ENCODE measurements around the gene ORM1. TPM values are rescaled to one million over a fixed set of nuclear protein-coding genes. Genes with fewer than 3 reads are reported as not detected.

ORM1 gene
- total RNA-seq, 1 experiment from 2014 or later = not detected

DNA sequence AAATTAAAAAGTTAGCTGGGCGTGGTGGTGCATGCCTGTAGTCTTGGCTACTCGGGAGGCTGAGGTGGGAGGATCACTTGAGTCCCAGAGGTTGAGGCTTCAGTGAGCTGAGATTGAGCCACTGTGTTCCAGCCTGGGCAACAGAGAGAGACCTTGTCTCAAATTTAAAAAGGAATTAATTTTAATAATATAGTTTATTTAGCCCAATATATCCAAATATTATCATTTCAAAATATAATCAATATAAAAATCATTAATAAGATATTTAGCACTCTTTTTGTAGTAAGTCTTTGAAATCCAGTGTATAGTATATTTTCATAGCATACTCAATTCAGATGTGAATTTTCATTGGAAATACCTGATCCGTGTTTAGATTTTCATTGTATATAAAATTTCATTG lies 43.2 kb upstream of the ORM1 start:
- Histone ChIP-seq H3K4me3 (ENCODE audit: low read length) (no peak overlapping the region), H2AFZ (ENCODE audit: low read length) (no peak overlapping the region), H3K9me2 (replicated peaks; ENCODE audit: insufficient read depth, low read length) (no peaks in the 10 kb centered on the region), H3K9ac (ENCODE audit: low read length) (no peak overlapping the region), H3K4me2 (ENCODE audit: low read depth, low read length, poor library complexity, severe bottlenecking) (no peak overlapping the region), H3K4me1 (ENCODE audit: low read length) (peaks cover 4% of the 10 kb centered on the region; the same call in 1 of the 2 replicates), H3K27ac (ENCODE audit: low read length) (no peak overlapping the region), H3K36me3 (ENCODE audit: insufficient read depth, low read length) (no peaks in the 10 kb centered on the region), H3K79me2 (ENCODE audit: low read length) (no peaks in the 10 kb centered on the region), H3K27me3 (ENCODE audit: low read length) (no peaks in the 10 kb centered on the region), H4K20me1 (ENCODE audit: insufficient read depth, low read depth, low read length) (no peaks in the 10 kb centered on the region), H3K9me3 (ENCODE audit: low read length) (no peaks in the 10 kb centered on the region)
- no peak for DNase-seq

DNA sequence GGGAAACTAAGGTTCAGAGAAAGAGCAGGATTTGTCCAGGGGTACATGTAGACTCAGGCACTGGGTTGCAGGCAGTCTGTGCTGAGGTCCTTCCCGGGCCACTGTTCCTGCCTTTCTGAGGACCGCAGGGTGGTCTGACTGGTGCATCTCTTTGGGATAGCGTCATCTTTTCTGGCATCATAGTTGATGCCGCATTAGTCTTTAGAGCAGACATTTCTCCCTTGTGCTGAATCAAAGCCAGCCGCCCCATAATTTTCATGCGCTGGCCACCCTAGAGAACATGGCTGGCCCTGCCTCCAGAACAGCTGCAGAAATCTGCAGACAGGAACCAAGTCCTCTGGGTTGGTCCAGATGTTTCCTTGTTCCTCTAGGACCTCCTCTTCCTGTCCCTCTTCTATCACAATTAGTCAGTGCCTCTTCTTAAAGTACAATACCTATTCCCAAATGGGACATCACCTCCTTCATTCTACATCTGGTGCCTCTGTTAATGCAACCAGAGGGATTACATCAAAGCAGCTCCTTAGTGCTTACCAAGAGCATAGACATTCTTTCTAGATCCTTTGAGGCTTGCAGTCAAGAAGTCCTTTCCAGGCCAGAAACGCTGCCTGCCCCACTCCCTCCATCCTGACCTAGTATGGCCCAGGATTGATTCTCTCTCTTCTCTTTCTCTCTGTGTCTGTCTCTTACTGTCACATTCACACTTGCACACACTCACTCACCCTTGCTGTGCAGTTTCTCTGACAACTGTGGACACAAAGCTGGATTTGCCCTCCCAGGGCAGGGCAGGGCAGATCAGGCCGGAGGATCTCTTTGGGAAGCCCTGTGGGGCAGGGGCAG lies 42.0 kb upstream of the ORM1 start:
- H3K4me1 ChIP-seq (ENCODE audit: low read length) = peaks cover 4% of the 10 kb centered on the region; the same call in 1 of the 2 replicates
- no peak for DNase-seq
- H3K9ac ChIP-seq (ENCODE audit: low read length) = no peak overlapping the region
- H3K4me2 ChIP-seq (ENCODE audit: low read depth, low read length, poor library complexity, severe bottlenecking) = no peak overlapping the region
- no peaks in the 10 kb centered on the region for H4K20me1 ChIP-seq (ENCODE audit: insufficient read depth, low read depth, low read length)
- no peaks in the 10 kb centered on the region for H3K9me3 ChIP-seq (ENCODE audit: low read length)
- no peak overlapping the region for H3K27ac ChIP-seq (ENCODE audit: low read length)
- H3K9me2 ChIP-seq (replicated peaks; ENCODE audit: insufficient read depth, low read length) = no peaks in the 10 kb centered on the region
- no peaks in the 10 kb centered on the region for H3K27me3 ChIP-seq (ENCODE audit: low read length)
- H3K36me3 ChIP-seq (ENCODE audit: insufficient read depth, low read length) = no peaks in the 10 kb centered on the region
- H3K79me2 ChIP-seq (ENCODE audit: low read length) = no peaks in the 10 kb centered on the region
- no peak overlapping the region for H3K4me3 ChIP-seq (ENCODE audit: low read length)
- H2AFZ ChIP-seq (ENCODE audit: low read length) = no peak overlapping the region

GRCh38 chr9:114281473-114282103 lies 41.3 kb upstream of the ORM1 start:
- Histone ChIP-seq H3K4me2 (ENCODE audit: low read depth, low read length, poor library complexity, severe bottlenecking) (no peak overlapping the region), H2AFZ (ENCODE audit: low read length) (no peak overlapping the region), H3K79me2 (ENCODE audit: low read length) (no peaks in the 10 kb centered on the region), H4K20me1 (ENCODE audit: insufficient read depth, low read depth, low read length) (no peaks in the 10 kb centered on the region), H3K9ac (ENCODE audit: low read length) (no peak overlapping the region), H3K9me2 (replicated peaks; ENCODE audit: insufficient read depth, low read length) (no peaks in the 10 kb centered on the region), H3K27ac (ENCODE audit: low read length) (no peak overlapping the region), H3K4me1 (ENCODE audit: low read length) (peaks cover 4% of the 10 kb centered on the region; the same call in 1 of the 2 replicates), H3K36me3 (ENCODE audit: insufficient read depth, low read length) (no peaks in the 10 kb centered on the region), H3K9me3 (ENCODE audit: low read length) (no peaks in the 10 kb centered on the region), H3K27me3 (ENCODE audit: low read length) (no peaks in the 10 kb centered on the region), H3K4me3 (ENCODE audit: low read length) (no peak overlapping the region)
- no peak for DNase-seq

DNA sequence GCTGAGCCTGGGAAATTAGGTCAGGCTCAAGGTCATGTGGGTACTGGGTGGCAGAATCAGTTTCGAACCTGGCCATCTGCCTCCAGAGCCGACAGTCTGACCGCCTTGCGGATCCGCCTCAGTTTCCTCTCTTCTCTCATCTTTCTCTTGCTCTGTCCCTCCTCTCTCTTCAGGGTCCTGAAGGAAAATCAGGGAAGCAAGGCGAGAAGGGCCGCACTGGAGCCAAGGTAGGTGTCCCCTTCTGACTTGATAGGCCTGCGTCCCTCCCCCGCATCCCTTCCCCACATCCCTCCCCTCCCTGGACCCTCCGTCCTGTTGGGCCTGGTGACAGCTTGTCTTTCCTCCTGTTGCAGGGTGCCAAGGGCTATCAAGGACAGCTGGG lies 40.8 kb upstream of the ORM1 start:
- Histone ChIP-seq H3K4me1 (ENCODE audit: low read length) (peaks cover 4% of the 10 kb centered on the region; the same call in 1 of the 2 replicates), H4K20me1 (ENCODE audit: insufficient read depth, low read depth, low read length) (no peaks in the 10 kb centered on the region), H3K36me3 (ENCODE audit: insufficient read depth, low read length) (no peaks in the 10 kb centered on the region), H3K9ac (ENCODE audit: low read length) (no peak overlapping the region), H3K27me3 (ENCODE audit: low read length) (no peaks in the 10 kb centered on the region), H3K9me3 (ENCODE audit: low read length) (no peaks in the 10 kb centered on the region), H3K27ac (ENCODE audit: low read length) (no peak overlapping the region), H2AFZ (ENCODE audit: low read length) (no peak overlapping the region), H3K9me2 (replicated peaks; ENCODE audit: insufficient read depth, low read length) (no peaks in the 10 kb centered on the region), H3K4me3 (ENCODE audit: low read length) (no peak overlapping the region), H3K79me2 (ENCODE audit: low read length) (no peaks in the 10 kb centered on the region), H3K4me2 (ENCODE audit: low read depth, low read length, poor library complexity, severe bottlenecking) (no peak overlapping the region)
- DNase-seq = no peak

DNA sequence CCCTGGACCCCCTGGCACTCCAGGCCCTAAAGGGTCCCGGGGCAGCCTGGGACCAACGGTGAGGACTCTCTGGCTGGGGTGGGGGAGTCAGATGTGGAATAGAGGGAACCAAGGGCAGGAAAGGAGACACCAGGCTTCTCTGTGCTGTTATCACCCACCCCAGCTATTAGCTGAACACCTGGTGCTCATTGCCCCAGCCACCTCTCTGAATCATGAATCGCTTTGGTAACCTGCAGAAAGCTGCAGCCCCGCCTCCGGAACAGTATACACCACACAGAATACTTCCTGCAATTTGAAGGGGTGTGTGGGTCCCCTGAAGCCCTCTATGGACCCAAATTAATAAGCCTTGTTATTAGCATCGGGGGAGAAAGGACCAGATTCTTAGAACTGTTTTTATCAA lies 40.4 kb upstream of the ORM1 start:
- Histone ChIP-seq H2AFZ (ENCODE audit: low read length) (no peak overlapping the region), H4K20me1 (ENCODE audit: insufficient read depth, low read depth, low read length) (no peaks in the 10 kb centered on the region), H3K27me3 (ENCODE audit: low read length) (no peaks in the 10 kb centered on the region), H3K9me3 (ENCODE audit: low read length) (no peaks in the 10 kb centered on the region), H3K79me2 (ENCODE audit: low read length) (no peaks in the 10 kb centered on the region), H3K4me1 (ENCODE audit: low read length) (no peaks in the 10 kb centered on the region), H3K4me2 (ENCODE audit: low read depth, low read length, poor library complexity, severe bottlenecking) (no peak overlapping the region), H3K9me2 (replicated peaks; ENCODE audit: insufficient read depth, low read length) (no peaks in the 10 kb centered on the region), H3K36me3 (ENCODE audit: insufficient read depth, low read length) (no peaks in the 10 kb centered on the region), H3K27ac (ENCODE audit: low read length) (no peak overlapping the region), H3K4me3 (ENCODE audit: low read length) (no peak overlapping the region), H3K9ac (ENCODE audit: low read length) (no peak overlapping the region)
- no peak for DNase-seq

GRCh38 chr9:114282926-114283325 lies 40.0 kb upstream of the ORM1 start:
- H3K36me3 ChIP-seq (ENCODE audit: insufficient read depth, low read length) = no peaks in the 10 kb centered on the region
- H3K79me2 ChIP-seq (ENCODE audit: low read length) = no peaks in the 10 kb centered on the region
- H3K4me2 ChIP-seq (ENCODE audit: low read depth, low read length, poor library complexity, severe bottlenecking) = no peak overlapping the region
- H3K27me3 ChIP-seq (ENCODE audit: low read length) = no peaks in the 10 kb centered on the region
- no peak overlapping the region for H3K9ac ChIP-seq (ENCODE audit: low read length)
- no peaks in the 10 kb centered on the region for H4K20me1 ChIP-seq (ENCODE audit: insufficient read depth, low read depth, low read length)
- no peak overlapping the region for H3K27ac ChIP-seq (ENCODE audit: low read length)
- no peaks in the 10 kb centered on the region for H3K9me2 ChIP-seq (replicated peaks; ENCODE audit: insufficient read depth, low read length)
- no peak overlapping the region for H3K4me3 ChIP-seq (ENCODE audit: low read length)
- H3K4me1 ChIP-seq (ENCODE audit: low read length) = no peaks in the 10 kb centered on the region
- DNase-seq = no peak
- H2AFZ ChIP-seq (ENCODE audit: low read length) = no peak overlapping the region
- H3K9me3 ChIP-seq (ENCODE audit: low read length) = no peaks in the 10 kb centered on the region

DNA sequence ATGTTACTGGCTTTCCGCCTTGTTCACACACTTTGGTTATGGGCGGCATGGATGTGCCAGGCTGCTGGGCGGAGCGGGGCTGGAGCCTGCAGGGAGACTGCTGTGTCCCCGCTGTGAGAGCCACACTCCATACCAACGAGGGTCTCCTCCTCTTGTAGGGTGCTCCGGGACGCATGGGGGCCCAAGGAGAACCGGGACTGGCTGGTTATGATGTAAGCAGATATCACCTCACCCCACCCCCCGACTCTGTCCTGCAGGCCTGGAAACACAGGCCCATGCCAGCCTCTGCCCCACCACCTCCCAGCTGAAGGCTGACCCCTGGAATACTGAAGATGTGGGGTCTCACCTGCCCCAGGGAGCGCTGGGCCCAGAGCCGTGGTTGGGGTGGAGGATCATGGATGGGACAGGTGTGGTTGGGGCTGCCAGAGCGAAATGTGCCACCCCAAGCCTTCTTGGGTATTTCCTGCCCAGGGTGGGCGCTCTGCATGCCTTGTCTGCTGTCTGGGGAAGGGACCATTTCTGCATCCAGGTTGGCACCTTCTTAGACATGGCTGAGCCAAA lies 39.3 kb upstream of the ORM1 start:
- H3K27me3 ChIP-seq (ENCODE audit: low read length) = no peaks in the 10 kb centered on the region
- H3K27ac ChIP-seq (ENCODE audit: low read length) = no peak overlapping the region
- H4K20me1 ChIP-seq (ENCODE audit: insufficient read depth, low read depth, low read length) = no peaks in the 10 kb centered on the region
- no peaks in the 10 kb centered on the region for H3K36me3 ChIP-seq (ENCODE audit: insufficient read depth, low read length)
- no peak overlapping the region for H2AFZ ChIP-seq (ENCODE audit: low read length)
- no peaks in the 10 kb centered on the region for H3K4me1 ChIP-seq (ENCODE audit: low read length)
- no peak overlapping the region for H3K9ac ChIP-seq (ENCODE audit: low read length)
- H3K4me3 ChIP-seq (ENCODE audit: low read length) = no peak overlapping the region
- no peak overlapping the region for H3K4me2 ChIP-seq (ENCODE audit: low read depth, low read length, poor library complexity, severe bottlenecking)
- no peak for DNase-seq
- no peaks in the 10 kb centered on the region for H3K79me2 ChIP-seq (ENCODE audit: low read length)
- no peaks in the 10 kb centered on the region for H3K9me3 ChIP-seq (ENCODE audit: low read length)
- no peaks in the 10 kb centered on the region for H3K9me2 ChIP-seq (replicated peaks; ENCODE audit: insufficient read depth, low read length)

GRCh38 chr9:114284316-114285060 lies 38.4 kb upstream of the ORM1 start:
- Histone ChIP-seq H2AFZ (ENCODE audit: low read length) (no peak overlapping the region), H3K36me3 (ENCODE audit: insufficient read depth, low read length) (no peaks in the 10 kb centered on the region), H3K27me3 (ENCODE audit: low read length) (no peaks in the 10 kb centered on the region), H3K9me2 (replicated peaks; ENCODE audit: insufficient read depth, low read length) (no peaks in the 10 kb centered on the region), H3K9ac (ENCODE audit: low read length) (no peak overlapping the region), H4K20me1 (ENCODE audit: insufficient read depth, low read depth, low read length) (no peaks in the 10 kb centered on the region), H3K27ac (ENCODE audit: low read length) (no peak overlapping the region), H3K4me2 (ENCODE audit: low read depth, low read length, poor library complexity, severe bottlenecking) (no peak overlapping the region), H3K4me1 (ENCODE audit: low read length) (no peaks in the 10 kb centered on the region), H3K9me3 (ENCODE audit: low read length) (no peaks in the 10 kb centered on the region), H3K79me2 (ENCODE audit: low read length) (no peaks in the 10 kb centered on the region), H3K4me3 (ENCODE audit: low read length) (no peak overlapping the region)
- no peak for DNase-seq
